Fibroblast of skin of scalp (primary cell): ENCODE measurements around the gene SYCP2L.
A peak's percentile ranks its signal among the peaks of the same experiment; 100 is the strongest.
"Not testable (repeated sequence)": the region's sequence is repeated elsewhere in the genome, so short reads cannot be mapped to it uniquely, and the experiment has no call there.

Experiments used
- DNase-seq: peaks from one replicate; pipeline ENCODE4 v3.0.0-alpha.2; 2013

Gene SYCP2L

GRCh38 chr6:10880366-10880765, 6.5 kb upstream of the SYCP2L start:
- DNase-seq, result no peak

GRCh38 chr6:10882253-10882630, 4.6 kb upstream of the SYCP2L start:
- not testable (repeated sequence) for DNase-seq

DNA sequence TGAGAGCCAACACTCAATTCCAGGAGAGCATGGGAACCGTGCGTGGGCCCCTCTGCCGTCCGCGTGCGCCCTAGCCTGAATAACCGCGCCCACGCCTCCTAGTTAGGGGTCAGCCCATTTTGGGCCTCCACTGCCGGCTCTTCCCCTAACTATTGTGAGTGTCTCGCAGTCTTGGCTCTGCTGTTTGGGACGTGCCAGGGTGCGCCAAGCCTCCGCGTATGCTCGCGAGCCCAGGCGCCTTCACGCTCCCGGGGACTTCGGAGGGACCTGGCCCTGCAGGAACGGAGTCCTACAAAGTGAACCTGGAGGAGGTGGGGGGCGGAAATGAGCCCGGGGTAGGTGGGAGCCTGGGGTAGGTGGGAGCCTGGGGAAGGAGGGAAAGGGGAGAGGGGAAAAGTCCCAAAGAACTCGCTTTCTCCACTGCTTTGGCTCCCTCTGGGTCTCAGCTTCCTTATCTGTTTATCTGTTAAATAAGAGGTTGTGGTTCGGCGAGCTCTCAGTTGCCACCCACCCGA, 4.1 kb upstream of the SYCP2L start:
- DNase-seq, result no peak

DNA sequence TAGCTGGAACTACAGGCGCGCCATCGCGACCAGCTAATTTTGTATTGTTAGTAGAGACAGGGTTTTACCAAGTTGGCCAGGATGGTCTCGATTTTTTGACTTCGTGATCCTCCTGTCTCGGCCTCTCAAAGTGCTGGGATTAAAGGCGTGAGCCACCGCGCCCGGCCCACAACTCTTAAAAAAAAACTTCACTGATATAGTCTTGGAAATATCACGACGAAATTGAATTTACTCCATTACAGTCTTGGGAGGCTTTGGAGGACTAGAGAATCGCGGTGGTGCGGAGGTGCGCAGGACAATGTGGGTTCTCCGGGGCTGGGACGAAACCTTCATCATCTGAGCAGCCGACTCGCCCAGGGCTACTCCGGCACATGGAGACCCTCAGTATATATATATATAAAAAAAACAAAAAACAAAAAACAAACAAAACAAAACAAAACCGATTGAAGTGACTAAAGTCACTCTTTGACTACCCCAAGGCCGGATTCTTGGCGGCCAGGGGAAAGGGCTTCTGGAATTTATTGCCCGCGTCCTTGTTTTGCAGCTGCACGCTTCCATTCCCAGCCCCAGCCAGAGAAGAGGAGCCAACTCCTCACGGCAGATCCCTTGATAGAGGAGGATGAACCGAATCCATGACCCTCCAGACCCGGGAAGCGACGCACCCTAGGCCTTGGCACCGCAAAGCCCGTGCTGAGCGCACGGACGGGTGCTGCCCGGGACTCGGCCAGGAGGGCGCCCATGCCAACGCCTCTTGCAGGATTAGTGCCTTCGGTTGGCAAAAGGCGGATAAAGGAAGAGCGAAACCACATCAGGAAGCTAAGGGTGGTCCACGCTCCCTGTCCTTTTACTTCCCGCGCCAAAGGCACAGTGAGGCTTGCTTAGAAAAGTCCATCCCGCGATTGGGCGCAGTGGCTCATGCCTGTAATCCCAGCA, 3.3 kb upstream of the SYCP2L start:
- no peak for DNase-seq

- DNase-seq, result no peak
Observed at GRCh38 chr6:10884245-10884972, 2.4 kb upstream of the SYCP2L start.

GRCh38 chr6:10886365-10886690, 524 bp upstream of the SYCP2L start:
- DNase-seq, result not testable (repeated sequence)

GRCh38 chr6:10890151-10890550, 3.3 kb downstream of the SYCP2L start:
- no peak for DNase-seq

GRCh38 chr6:10891960-10892359, 5.1 kb downstream of the SYCP2L start:
- no peak for DNase-seq

DNA sequence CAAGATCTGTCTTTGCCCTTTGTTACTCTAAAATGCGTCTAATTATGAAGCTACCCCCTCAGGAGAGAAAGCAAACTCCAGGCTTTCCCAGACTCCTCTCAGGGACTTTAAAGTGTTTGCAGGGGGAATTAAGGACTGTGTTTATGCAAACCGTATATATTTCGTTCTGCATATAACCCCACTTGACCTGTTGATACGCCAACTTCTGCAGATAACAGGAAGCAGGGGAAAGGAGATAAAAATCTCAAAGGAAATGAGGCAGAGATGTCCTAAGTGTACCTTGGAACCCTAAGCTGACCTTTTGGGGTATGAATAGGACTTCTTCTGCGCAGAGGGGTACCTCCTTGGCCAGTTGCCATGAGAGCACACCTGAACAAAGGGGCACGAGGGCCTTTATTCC, 8.1 kb downstream of the SYCP2L start:
- no peak for DNase-seq

DNA sequence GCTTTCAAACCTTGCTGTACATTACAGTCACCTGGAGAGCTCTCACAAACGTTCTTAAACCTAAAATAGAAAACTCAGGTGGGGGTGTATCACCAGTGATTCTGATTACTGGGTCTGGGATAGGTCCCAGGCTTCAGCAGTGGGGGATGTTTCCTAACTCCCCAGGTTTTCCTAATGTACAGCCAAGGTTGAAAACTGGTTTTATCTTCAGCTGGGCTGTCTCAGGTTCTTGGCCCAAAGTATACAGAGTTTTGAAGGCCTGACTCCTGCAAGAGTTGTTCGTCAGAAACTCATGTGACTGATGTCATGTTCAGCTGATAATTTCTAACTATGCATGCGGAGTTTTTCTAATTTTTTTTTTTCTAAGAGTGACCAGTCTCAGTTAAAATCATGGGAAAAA, 9.8 kb downstream of the SYCP2L start:
- no peak for DNase-seq

DNA sequence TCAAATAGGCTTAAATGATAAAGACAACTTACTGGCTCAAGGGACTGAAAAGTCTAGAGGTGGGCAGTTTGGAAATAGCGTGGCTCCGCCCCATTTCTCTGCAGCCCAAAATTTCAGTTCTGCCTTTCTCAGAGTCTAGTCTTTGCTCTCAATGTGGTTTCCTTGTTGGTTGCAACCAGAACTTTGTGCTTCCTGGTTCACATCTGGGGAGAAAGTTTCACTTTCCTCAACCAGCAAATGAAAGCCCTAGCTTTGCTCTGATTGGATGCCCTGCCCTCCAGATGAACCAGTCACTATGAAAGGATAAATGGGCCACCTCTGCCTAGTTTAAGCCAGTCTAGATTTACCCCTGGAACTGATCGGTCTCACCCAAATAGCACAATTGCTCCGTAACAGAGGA, 14.9 kb downstream of the SYCP2L start:
- DNase-seq, result no peak

GRCh38 chr6:10904015-10904414, 17.2 kb downstream of the SYCP2L start:
- no peak for DNase-seq

DNA sequence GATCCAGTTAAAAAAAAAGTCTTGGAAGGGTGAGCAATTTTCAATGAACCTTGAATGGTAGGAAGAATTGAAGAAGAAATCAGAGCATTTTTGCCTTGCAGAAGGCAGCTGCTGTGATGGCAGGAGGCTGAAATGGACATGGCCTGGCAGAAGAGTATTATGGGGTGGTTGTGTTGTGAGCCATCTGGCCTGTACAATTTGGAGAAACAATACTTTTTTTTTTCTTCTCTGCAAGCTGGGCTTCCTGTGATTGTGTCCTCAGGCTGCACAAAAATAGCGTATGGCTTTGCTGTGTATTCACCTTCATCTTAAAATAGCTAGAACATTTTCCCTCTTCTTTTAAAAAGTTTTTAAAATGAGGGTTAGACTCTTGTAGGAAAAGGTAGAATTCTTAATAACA, 21.4 kb downstream of the SYCP2L start:
- DNase-seq, result no peak

GRCh38 chr6:10919520-10919919, 32.7 kb downstream of the SYCP2L start:
- DNase-seq, result not testable (repeated sequence)

DNA sequence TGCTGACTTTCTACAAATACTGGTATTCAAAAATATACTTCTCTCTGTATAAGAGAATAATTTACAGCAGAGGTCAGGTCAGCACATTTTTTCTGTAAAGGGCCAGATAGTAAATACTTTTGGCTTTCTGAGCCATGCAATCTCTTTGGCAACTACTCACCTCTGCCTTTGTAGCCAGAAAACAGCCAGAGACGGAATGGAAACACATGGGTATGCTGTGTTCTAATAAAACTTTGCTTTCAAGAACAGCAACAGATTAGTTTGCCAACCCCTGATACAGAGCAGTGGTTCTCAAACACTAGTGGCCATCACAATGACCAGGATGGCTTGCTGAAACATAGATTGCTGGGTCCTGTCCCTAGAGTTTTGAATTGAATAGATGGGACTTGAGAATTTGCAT, 46.3 kb downstream of the SYCP2L start:
- DNase-seq, result no peak

- no peak for DNase-seq
Observed at GRCh38 chr6:10939840-10940239, 53.0 kb downstream of the SYCP2L start.

DNA sequence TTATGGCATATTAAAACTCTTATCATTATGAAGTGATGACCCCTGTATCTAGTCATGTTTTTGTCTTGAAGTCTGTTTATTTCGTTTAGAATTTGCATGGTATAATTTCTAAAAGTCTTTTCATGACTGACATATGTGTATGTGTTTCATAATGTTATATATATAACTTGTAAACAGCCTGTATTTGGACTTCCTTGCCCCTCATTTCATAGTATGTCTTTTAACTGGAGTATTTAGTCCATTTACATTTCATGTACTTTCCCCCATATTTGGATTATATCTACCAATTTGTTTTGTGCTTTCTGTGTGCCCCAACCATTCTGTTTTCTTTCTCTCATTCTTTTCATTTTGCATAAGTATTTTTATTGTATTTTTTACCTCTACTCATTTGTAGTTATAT, 59.0 kb downstream of the SYCP2L start:
- no peak for DNase-seq

GRCh38 chr6:10947966-10948365, 61.1 kb downstream of the SYCP2L start:
- no peak for DNase-seq

DNA sequence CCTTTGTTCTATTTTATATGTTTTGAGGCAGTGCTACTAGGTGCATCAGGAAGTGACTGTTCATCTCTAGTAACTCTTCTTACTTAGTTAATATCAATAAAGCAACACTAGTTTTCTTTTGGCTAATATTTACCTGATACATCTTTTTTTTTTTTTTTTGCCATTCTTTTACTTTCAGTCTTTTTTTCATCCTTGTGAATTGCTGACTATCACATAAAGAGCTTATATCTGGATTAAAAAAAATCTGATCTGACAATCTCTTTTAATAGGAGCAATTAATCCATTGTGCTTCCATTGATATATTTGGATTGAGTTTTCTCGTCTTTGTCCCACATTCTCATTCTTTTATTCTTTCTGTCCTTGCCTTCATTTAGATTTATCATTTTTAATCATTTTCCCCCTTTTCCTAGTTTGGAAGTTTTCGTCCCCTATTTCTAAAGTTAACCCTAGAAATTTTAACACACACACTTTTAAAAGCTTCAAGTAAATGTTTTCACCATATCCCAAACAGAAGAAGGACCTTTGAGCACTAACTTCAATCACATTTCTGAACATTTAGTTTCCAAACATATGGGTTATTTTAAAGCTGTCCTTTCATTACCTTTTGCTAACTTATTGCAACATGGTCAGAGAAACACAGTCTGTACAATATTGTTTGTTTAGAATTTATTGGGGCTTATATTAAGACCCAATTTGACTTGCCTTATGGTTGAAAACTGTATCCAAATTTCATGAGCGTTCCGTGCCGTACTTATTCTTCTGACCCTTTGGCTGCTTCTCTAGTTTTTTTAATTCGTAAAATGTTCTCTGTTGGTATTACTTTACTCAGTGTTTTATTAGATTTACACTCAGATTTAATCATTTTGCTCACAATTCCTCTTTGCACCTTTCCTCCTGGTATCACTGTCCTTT, 63.0 kb downstream of the SYCP2L start:
- DNase-seq, result no peak

DNA sequence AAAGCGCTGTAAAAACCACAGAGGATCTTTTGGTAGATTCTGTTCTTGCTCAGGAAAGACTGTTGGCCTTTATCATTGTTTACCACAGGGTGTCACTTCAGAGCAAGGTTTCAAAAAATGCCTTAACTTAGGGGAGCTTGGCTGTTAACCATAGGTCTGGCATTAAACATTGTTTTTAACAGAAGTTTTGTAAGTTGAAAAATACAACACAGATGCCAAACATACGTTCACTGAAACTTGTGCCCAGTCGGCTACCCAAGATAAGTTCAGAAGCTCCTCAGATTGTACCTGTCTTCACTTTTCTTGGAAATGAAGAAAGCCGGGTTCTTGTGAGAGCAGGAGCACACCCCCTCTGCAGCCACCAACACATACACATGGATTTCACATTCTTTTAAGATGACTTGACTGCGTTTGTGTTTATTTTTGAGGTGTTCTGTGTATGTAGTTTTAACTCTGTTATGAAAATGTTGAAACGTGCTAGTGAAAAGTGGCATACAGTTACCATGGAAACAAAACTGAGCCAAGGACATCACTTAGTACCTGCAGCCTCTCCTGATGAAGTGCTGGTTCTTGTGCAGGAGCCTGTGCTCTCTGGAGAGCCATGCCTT, 64.9 kb downstream of the SYCP2L start:
- peak; percentile 64 for DNase-seq

DNA sequence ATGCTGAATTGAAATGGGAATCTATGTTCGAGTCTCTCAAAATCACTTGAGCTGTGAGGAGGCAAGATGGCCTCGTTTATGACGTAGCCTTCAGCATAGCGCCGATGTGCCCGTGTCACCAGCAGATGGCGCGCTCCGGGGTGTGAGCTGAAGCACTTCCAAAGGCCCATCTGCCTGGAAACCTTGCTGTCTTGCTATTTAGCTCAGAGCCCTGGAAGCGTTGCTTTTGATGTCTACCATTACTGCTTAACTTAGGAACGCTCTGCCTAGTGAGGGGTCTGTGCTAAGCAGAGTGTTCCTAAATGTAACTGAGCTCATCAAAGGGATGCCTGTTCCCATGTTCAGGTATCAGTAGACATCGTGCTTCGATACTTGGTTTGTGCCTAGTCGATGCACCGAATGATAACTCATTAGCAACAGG, 67.7 kb downstream of the SYCP2L start:
- DNase-seq, result peak; percentile 83

DNA sequence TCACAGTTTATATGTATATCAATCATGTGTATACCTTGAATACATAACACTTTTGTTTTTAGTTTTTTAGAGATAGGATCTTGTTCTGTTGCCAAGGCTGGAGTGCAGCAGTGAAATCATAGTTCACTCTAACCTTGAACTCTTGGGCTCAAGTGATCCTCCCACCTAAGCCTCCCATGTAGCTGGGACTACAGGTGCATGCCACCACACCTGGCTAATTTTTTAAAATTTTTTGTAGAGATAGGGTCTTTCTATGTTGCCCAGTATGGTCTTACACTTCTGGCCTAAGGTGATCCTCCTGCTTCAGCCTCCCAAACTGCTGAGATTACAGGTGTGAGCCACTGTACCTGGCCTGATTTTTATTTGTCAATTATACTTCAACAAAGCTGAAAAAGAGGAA, 69.9 kb downstream of the SYCP2L start:
- DNase-seq, result no peak
